ENCODE measurements around the gene SCN1B.
A peak's percentile ranks its signal among the peaks of the same experiment; 100 is the strongest.
"Not testable (repeated sequence)": the region's sequence is repeated elsewhere in the genome, so short reads cannot be mapped to it uniquely, and the experiment has no call there.

Gene SCN1B

DNA sequence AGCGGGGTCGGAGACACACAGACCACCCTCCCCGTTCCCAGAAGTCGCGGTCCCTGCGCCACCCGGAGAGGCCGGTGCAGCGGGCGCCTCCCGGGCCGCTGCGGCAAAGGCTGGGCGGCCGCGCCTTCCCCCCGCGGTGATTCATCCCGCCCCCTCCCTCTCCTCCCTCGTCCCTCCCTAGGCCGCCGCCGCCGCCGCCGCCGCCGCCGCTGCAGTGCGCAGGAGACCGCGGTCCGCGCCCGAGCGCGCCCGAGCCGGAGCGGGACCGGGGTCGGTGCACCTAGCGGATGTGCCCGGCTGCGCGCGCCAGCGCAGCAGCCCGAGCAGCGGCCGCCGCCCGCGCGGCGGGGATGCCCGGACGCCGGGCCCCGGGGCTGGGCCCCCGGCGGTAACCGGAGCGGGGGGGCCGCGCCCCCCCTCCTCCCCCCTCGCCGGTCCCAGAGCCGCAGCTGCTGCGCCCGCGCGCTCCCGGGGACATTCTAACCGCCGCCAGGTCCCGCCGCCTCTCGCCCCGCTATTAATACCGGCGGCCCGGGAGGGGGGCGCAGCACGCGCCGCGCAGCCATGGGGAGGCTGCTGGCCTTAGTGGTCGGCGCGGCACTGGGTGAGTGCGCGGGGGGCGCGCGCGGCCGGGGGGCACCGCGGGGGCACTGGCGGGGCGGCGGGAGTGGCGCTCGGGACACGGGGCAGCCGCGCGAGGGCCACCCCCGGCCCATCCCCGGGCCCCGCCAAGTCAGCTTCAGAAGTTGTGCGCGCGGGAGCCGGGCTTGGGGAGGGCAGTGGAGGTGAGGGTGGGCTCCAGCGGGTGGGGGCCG, at the start of gene SCN1B:
TSS of gene SCN1B (plus strand) at position 214 of the 815 bp plus-strand sequence. CDS start at position 565, 351 bp downstream.
- DNase-seq = peak; percentile 66 to 70

- DNase-seq = no peak
Observed at GRCh38 chr19:34982275-34982674, 48.0 kb upstream of the SCN1B start.

DNA sequence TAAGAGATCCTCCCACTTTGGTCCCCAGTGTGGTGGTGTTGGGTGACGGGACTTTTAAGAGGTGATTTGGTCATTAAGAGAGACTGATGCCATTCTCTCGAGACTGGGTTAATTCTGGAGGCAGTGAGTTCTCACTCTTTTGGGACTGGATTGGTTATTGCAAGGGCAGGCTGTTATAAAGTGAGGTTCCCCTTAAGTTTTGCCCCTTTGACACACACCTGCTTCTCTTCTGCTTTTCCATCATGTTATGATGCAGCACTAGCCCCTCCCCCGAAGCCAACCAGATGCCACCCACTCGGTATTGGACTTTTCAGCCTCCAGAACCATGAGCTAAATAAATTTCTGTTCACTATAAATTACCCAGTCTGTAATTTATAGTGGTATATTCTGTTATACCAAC, 46.5 kb upstream of the SCN1B start:
- DNase-seq = no peak

DNA sequence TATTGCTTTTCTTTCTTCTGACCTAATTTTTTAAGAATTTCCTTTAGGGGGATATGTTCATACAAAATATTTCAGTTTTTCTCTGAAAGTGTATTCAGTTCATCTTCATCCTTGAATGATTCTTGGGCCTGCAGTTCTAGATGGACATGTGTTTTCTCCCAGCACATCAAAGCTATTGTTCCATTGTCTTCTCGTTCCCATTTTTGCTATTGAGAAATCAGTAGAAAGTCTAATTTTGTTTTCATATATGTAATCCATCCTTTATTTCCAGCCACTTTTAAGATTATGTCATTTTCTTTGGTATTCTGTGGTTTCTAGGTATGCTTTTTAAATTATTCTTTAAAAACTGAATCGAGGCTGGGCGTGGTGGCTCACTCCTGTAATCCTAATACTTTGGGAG, 46.0 kb upstream of the SCN1B start:
- DNase-seq = no peak

GRCh38 chr19:34985249-34986022, 44.8 kb upstream of the SCN1B start:
- no peak for DNase-seq

DNA sequence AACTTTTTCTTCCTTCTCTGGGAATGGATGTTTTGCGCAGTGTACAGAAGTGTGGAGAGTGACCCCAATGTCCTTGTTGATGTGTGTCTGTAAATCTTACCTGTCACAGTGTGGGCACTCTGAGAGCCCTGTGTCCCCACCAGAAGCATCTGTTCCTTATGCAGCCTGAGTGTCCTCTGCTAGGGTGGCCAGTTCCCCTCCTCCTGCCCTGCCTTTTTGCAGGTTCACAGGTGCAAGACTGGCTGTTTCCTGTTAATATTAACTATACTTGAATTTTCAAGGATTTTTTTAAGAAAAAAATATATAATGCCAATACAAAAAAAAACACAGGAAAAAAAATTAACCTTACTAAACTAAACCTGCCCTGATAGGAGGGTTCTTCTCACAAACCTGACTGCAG, 42.2 kb upstream of the SCN1B start:
- DNase-seq = no peak

DNA sequence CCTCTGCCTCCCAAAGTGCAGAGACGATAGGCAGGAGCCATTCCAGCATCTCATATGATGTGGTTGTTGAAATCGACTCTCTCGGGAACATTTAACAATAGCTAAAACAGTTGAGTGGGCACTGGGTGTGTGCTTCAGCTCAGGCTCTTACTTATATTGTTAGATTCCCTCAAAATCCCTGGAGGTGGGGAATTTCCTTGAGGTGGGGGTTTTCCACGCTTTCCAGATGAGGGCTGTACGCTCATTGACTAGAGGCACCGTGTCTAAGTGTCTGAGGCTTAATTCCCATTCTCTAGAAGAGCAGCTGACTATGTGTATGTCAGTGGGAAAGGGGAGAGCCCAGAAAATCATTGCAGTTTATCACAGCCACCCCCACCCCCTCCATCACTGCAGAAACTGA, 41.0 kb upstream of the SCN1B start:
- DNase-seq = no peak

DNA sequence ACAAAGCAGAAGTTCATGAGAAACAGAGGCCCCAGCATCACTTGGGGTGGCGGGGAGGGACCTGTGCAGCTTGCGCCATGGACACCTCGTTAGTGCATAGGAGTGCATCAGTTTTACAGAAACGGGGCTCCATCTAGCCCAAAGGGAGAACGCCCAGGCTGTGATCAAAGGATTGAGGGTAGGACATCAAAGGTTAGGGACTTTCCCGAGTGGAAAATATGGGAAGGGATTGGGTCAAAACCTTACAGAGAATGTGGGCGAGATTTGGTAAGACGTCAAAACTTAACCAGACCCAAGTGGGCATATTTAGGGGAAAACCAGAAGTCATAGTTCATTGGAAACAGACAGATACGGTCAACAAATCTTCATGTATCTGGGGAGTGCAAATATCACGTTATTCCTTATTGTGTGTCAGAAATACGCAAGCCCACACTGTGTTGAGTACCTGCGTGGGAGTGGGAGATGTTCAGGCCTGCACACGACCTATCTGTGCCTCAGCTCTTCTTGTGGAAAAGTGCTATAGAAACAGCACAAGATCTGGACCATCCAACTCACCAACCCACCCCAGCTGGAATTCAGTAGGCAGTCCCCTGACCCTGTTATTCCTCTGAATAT, 39.6 kb upstream of the SCN1B start:
- DNase-seq = no peak

GRCh38 chr19:34991542-34992333, 38.5 kb upstream of the SCN1B start:
- no peak for DNase-seq

- DNase-seq = not testable (repeated sequence)
Observed at GRCh38 chr19:34992582-34992981, 37.7 kb upstream of the SCN1B start.

DNA sequence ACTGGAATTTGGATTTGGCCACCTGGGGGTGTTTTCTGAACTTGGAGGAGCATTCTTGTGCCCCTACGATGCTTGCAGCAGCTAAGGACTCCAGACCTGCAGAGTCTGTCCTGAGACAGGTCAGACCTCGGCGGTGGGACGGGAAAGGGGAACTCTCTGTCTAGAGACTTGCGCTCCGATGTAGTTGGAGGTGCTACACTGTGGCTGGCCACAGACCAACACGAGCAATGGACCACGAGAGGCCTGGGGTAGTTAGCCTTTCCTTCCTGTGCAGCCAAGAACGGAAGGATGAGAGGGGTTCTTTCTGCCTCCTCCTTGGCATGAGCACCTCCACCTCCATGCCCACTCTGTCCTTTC, 36.0 kb upstream of the SCN1B start:
- no peak for DNase-seq

DNA sequence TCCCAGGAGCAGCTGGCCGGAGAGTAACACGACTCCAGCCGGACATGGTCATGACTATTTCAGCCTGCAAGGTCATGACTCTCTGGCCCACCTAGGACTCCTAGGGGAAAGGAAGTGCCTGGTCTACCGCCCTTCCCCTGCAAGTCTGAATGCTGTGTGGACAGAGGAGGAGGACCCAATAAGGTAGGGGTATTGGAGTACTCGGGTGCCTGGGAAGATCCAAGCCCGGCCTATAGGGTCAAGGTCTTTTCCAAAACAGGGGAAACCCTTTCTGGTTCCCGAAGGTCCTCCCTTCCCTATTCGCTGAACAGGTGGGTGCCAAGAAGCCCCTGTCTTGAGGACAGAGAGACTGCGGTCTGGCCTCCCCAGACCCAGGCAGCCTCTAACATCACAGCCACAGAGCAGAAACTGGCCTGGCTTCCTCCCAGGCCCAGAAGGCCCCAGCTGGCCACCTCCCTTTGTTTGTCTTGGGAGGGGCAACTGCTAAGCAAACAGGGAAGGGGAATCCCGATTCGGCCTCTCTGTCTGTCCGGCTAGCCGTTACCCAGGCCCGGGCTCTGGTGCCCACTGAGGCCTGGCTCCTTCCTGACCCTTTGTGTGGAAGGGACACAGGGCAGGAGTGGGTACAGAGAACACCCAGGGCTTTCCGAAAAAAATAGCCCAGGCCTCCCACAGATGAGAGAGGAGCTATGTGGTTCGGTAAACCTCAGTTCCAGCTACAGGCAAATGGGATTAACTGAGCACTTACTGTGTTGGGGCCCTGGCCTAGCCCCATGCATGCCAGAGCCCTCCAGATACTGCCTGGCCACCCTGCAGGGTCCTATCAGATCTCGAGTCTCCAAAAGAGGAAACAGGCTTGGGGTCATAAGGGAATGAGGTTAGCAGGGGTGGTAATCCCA, 35.4 kb upstream of the SCN1B start:
- no peak for DNase-seq

DNA sequence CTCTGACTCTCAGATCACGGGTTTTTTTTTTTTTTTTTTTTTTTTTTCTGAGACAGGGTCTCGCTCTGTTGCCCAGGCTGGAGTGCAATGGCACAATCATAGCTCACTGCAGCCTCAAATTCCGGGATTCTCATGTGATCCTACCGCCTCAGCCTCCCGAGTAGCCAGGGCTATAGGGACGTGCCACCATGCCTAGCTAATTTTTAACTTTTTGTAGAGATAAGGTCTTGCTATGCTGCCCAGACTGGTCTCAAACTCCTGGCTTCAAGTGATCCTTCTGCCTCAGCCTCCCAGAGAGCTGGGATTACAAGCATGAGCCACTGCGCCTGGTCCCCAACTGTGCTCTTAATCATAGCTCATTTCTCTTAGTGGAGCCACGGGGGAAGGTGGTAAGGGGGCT, 34.7 kb upstream of the SCN1B start:
- DNase-seq = no peak

GRCh38 chr19:34997071-34997617, 33.1 kb upstream of the SCN1B start:
- DNase-seq = no peak

GRCh38 chr19:34998224-34998623, 32.0 kb upstream of the SCN1B start:
- not testable (repeated sequence) for DNase-seq

DNA sequence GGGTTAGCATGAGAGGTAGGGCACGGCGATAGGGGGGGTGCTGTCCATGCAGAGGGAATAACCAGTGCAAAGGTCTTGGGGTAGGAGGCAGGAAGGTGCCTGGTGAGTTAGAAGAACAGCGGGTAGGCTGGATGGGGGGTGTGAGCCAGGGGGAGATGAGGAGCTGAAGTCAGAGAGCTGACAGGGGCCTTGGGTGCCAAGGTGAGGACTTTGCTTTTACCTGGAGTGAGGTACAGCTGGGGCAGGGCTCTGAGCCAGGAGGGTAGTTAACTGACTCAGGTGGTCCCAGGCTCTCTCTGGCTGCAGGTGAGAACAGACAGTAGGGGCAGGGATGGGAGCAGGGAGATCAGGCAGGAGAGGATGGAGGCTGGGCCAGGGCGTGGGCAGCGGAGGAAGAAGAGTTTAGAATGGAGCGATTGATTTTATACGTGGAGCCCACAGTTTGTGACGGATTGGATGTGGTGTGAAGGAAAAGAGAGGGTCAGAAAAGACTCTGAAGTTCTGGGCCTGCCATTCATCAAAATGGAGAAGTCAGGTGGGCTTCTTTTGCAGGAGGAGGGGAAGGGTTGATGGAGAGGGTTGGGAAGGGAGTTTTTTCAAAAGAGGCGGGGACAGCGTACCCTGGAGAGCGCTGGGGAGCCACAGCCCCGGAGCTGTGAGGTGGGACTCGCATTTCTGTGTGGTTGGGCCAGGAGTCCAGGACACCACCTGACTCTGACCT, 31.3 kb upstream of the SCN1B start:
- DNase-seq = no peak

GRCh38 chr19:34999498-35000337, 30.6 kb upstream of the SCN1B start, which contains the start of gene GRAMD1A:
GRAMD1A (plus strand) TSS chr19:35000323; CDS start chr19:35000479, 156 bp downstream.
- peak; percentile 56 to 58 for DNase-seq

- DNase-seq = no peak
Observed at GRCh38 chr19:35000338-35000646, 30.0 kb upstream of the SCN1B start.

- peak; percentile 47 to 49 for DNase-seq
Observed at GRCh38 chr19:35000647-35001501, 29.4 kb upstream of the SCN1B start.

Measured in activated CD4-positive, alpha-beta T cell treated with anti-CD3 and anti-CD28 coated beads, Interleukin-2, amount 50 U/mL, for 4 hours (primary cell).